CD14-positive monocyte (primary cell): ENCODE data around the gene TSPEAR. TPM values are rescaled to one million over a fixed set of nuclear protein-coding genes. Genes with fewer than 3 reads are reported as not detected.

Source experiments
- DNase-seq, 3 donors: peaks; one replicate each; pipeline ENCODE4 v3.0.0-alpha.2; 2011 to 2022
- H2AFZ ChIP-seq: 2 replicates; pipeline ENCODE4 v1.6.0; 2012; ENCODE audit warnings: mild to moderate bottlenecking, low read depth, low read length, inconsistent platforms; ENCODE audit not compliant: insufficient read depth, poor library complexity, severe bottlenecking
- H3K27ac ChIP-seq, 2 donors: 1 replicate in 1 of 2; 2 replicates in 1 of 2; pipeline ENCODE4 v1.5.1; 2012 to 2013; ENCODE audit warnings: low read length in 2 of 2, control low read depth in 1 of 2, inconsistent platforms in 1 of 2, low read depth in 1 of 2, mild to moderate bottlenecking in 1 of 2
- H3K27me3 ChIP-seq, 2 donors: one replicate each; pipeline versions ENCODE4 v1.6.0 to v1.6.1; 2011 to 2013; ENCODE audit warnings: low read length in 2 of 2; ENCODE audit not compliant: control insufficient read depth in 2 of 2, insufficient read depth in 2 of 2
- H3K36me3 ChIP-seq, 2 donors: replicated peaks in 1 of 2; 1 replicate in 1 of 2; 2 replicates in 1 of 2; pipeline versions ENCODE4 v1.5.1 to v1.6.1; 2012 to 2013; ENCODE audit warnings: low read length in 2 of 2, control low read depth in 1 of 2, inconsistent platforms in 1 of 2, mild to moderate bottlenecking in 1 of 2; ENCODE audit not compliant: insufficient read depth in 2 of 2, control insufficient read depth in 1 of 2
- H3K4me1 ChIP-seq, 2 donors: 1 replicate in 1 of 2; 2 replicates in 1 of 2; pipeline versions ENCODE4 v1.5.1 to v1.6.1; 2012 to 2013; ENCODE audit warnings: low read length in 2 of 2, control low read depth in 1 of 2, inconsistent platforms in 1 of 2, mild to moderate bottlenecking in 1 of 2, moderate library complexity in 1 of 2; ENCODE audit not compliant: insufficient read depth in 2 of 2, control insufficient read depth in 1 of 2
- H3K4me2 ChIP-seq: replicated peaks from 2 replicates; pipeline ENCODE3; 2012; ENCODE audit warnings: low read length, moderate library complexity, mild to moderate bottlenecking; ENCODE audit not compliant: poor library complexity, severe bottlenecking; ENCODE audit errors: extremely low read depth
- H3K4me3 ChIP-seq, 3 experiments: fragments of 200-600 bp in 1 of 3; sonication (generic) in 1 of 3; replicated peaks in 1 of 3; 1 replicate in 2 of 3; 2 replicates in 1 of 3; pipeline ENCODE4 v1.5.1; 2011 to 2013; ENCODE audit warnings: low read length in 3 of 3, mild to moderate bottlenecking in 3 of 3, control low read depth in 2 of 3, low read depth in 2 of 3, inconsistent platforms in 1 of 3, moderate library complexity in 1 of 3
- H3K79me2 ChIP-seq: 2 replicates; pipeline ENCODE4 v1.6.0; 2012; ENCODE audit warnings: mild to moderate bottlenecking, control low read depth, inconsistent platforms, low read length, moderate library complexity; ENCODE audit not compliant: insufficient read depth
- H3K9ac ChIP-seq: 2 replicates; pipeline ENCODE4 v1.6.0; 2017; ENCODE audit warnings: low read length, mild to moderate bottlenecking; ENCODE audit not compliant: insufficient read depth, poor library complexity, severe bottlenecking
- H3K9me3 ChIP-seq, 2 donors: replicated peaks in 1 of 2; 1 replicate in 1 of 2; 2 replicates in 1 of 2; pipeline versions ENCODE4 v1.5.1 to v1.6.1; 2012 to 2013; ENCODE audit warnings: low read length in 2 of 2, control low read depth in 1 of 2; ENCODE audit not compliant: control insufficient read depth in 1 of 2, insufficient read depth in 1 of 2
- H4K20me1 ChIP-seq: 2 replicates; pipeline ENCODE4 v1.6.0; 2012; ENCODE audit warnings: mild to moderate bottlenecking, low read length, control low read depth, moderate library complexity; ENCODE audit not compliant: insufficient read depth
- H3K27ac Mint-ChIP-seq, 7 donors: one replicate each; pipeline ENCODE4 v1.8.0; 2020; ENCODE audit warnings: mild to moderate bottlenecking in 7 of 7, mixed read lengths in 7 of 7, moderate library complexity in 6 of 7, inconsistent platforms in 2 of 7
- H3K27me3 Mint-ChIP-seq, 3 donors: one replicate each; pipeline ENCODE4 v1.8.0; 2021 to 2022; ENCODE audit warnings: low read depth in 3 of 3, mild to moderate bottlenecking in 3 of 3, mixed read lengths in 3 of 3, moderate library complexity in 3 of 3, inconsistent platforms in 1 of 3
- H3K36me3 Mint-ChIP-seq, 2 donors: one replicate each; pipeline ENCODE4 v1.8.0; 2020; ENCODE audit warnings: mixed read lengths in 2 of 2, inconsistent platforms in 1 of 2, mild to moderate bottlenecking in 1 of 2
- H3K4me1 Mint-ChIP-seq: one replicate; pipeline ENCODE4 v1.8.0; 2020; ENCODE audit warnings: mild to moderate bottlenecking, mixed read lengths
- H3K4me3 Mint-ChIP-seq, 2 donors: one replicate each; pipeline ENCODE4 v1.8.0; 2020; ENCODE audit warnings: mild to moderate bottlenecking in 2 of 2, mixed read lengths in 2 of 2, moderate library complexity in 1 of 2
- H3K9me3 Mint-ChIP-seq, 7 donors: one replicate each; pipeline ENCODE4 v1.8.0; 2020 to 2022; ENCODE audit warnings: mixed read lengths in 7 of 7, mild to moderate bottlenecking in 6 of 7, moderate library complexity in 6 of 7, inconsistent platforms in 2 of 7
- WGBS: methylation state at CpG from one replicate; pipeline ENCODE4 v1.1.5; 2013; ENCODE audit warnings: missing lambda C conversion rate; ENCODE audit not compliant: insufficient coverage; 5-methylcytosine and 5-hydroxymethylcytosine counted together
- intact Hi-C, 2 donors: fragments of 100-400 bp; cut with micrococcal nuclease; formaldehyde crosslinking; loops; one replicate each; pipeline versions ENCODE4 v1.15.0 to v1.15.1; 2023
- polyA plus RNA-seq, 3 donors: library from polyadenylated mRNA; depleted of rRNA in 1 of 3; unstranded in 2 of 3; stranded (reverse) in 1 of 3; fragments of 300-500 nt in 2 of 3; fragments of >200 nt in 1 of 3; fragmentation: Illumina TruSeq in 2 of 3; gene quantifications; 1 replicate in 2 of 3; 2 replicates in 1 of 3; pipeline ENCODE4 v1.2.3, GENCODE V29; 2012 to 2021
- TF ChIP-seq, protein P1 (sequence below): fragments of 200-600 bp; IDR thresholded peaks from one replicate; pipeline ENCODE4 v1.8.0; 2022; ENCODE audit warnings: antibody characterized with exemption, mild to moderate bottlenecking

The TSPEAR gene
- polyA plus RNA-seq, 3 donors: not detected

DNA sequence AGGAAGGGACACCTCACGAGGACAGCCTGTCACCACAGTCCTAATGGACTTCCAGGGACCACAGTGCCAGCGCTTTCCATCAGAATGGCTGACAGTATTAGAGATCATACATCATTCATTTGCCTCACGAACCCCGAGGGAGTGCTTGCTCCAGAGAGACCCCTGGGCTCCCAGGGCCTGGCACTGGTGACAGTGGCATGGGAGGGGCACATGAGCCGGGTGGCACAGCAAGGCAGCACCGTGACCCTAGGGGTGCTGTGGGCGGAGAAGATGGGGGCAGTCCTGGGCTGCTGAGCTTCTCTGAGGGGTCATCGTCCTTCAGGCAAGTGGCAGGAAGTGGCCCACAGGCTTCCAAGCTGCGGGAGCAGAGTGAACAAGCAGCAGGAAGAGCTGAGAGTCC lies 16.4 kb upstream of the TSPEAR start:
- H3K4me2 ChIP-seq: no peak overlapping the region
- peaks cover 0 to 5% of the 10 kb centered on the region in 2 donors for H3K9me3 ChIP-seq
- no peak for DNase-seq
- H2AFZ ChIP-seq: no peak overlapping the region
- peaks cover 0 to 2% of the 10 kb centered on the region in 2 donors for H3K36me3 Mint-ChIP-seq
- no peak overlapping the region for H3K4me3 Mint-ChIP-seq
- H3K27me3 Mint-ChIP-seq: peaks cover 25 to 51% (median 45%) of the 10 kb centered on the region in 3 donors
- H3K36me3 ChIP-seq: no peaks in the 10 kb centered on the region
- no peaks in the 10 kb centered on the region for H3K79me2 ChIP-seq
- peaks cover 3% of the 10 kb centered on the region for H3K4me1 Mint-ChIP-seq
- no peak overlapping the region for H3K27ac Mint-ChIP-seq
- intact Hi-C loops: no loop called here
- peaks cover 12 to 23% of the 10 kb centered on the region in 2 donors for H3K27me3 ChIP-seq
- H3K27ac ChIP-seq: no peak overlapping the region
- WGBS: 76% methylated on average over 6 of the region's 9 CpGs
- H4K20me1 ChIP-seq: no peaks in the 10 kb centered on the region
- H3K4me1 ChIP-seq: no peaks in the 10 kb centered on the region
- no peak overlapping the region for H3K9ac ChIP-seq
- TF ChIP-seq, protein P1, sequence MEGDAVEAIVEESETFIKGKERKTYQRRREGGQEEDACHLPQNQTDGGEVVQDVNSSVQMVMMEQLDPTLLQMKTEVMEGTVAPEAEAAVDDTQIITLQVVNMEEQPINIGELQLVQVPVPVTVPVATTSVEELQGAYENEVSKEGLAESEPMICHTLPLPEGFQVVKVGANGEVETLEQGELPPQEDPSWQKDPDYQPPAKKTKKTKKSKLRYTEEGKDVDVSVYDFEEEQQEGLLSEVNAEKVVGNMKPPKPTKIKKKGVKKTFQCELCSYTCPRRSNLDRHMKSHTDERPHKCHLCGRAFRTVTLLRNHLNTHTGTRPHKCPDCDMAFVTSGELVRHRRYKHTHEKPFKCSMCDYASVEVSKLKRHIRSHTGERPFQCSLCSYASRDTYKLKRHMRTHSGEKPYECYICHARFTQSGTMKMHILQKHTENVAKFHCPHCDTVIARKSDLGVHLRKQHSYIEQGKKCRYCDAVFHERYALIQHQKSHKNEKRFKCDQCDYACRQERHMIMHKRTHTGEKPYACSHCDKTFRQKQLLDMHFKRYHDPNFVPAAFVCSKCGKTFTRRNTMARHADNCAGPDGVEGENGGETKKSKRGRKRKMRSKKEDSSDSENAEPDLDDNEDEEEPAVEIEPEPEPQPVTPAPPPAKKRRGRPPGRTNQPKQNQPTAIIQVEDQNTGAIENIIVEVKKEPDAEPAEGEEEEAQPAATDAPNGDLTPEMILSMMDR: no peak
- no peak overlapping the region for H3K4me3 ChIP-seq
- H3K9me3 Mint-ChIP-seq: peaks cover 0 to 10% (median 6%) of the 10 kb centered on the region in 7 donors

DNA sequence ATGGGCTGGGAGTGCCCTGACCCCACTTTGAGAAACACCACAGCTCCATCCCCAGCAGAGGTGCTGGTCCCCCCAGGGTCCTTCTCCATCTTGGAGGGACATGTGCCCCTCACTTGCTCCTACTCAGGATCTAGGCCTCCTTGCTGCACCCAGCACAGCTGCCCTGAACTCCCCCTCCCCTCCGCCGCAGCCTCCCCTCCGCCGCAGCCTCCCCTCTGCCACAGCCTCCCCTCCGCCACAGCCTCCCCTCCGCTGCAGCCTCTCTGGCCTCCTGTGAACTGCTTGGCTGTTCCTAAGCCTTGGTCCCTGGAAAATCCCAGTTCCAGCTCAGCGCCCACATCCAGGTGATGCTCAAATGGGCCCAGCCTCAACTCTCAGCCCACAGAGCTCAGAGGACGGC lies 15.9 kb upstream of the TSPEAR start:
- H3K79me2 ChIP-seq: no peaks in the 10 kb centered on the region
- H3K27me3 ChIP-seq: peaks cover 16 to 27% of the 10 kb centered on the region in 2 donors
- H3K9me3 ChIP-seq: peaks cover 0 to 5% of the 10 kb centered on the region in 2 donors
- intact Hi-C loops: no loop called here
- 94% methylated on average over 8 of the region's 8 CpGs for WGBS
- Mint-ChIP-seq H3K4me1 (peaks cover 3% of the 10 kb centered on the region), H3K36me3 (peaks cover 0 to 2% of the 10 kb centered on the region in 2 donors), H3K27me3 (peaks cover 29 to 55% (median 49%) of the 10 kb centered on the region in 3 donors), H3K9me3 (peaks cover 0 to 10% (median 7%) of the 10 kb centered on the region in 7 donors), H3K27ac (no peak overlapping the region), H3K4me3 (no peak overlapping the region)
- no peak for DNase-seq
- H3K9ac ChIP-seq: no peak overlapping the region
- no peak overlapping the region for H3K27ac ChIP-seq
- H3K36me3 ChIP-seq: no peaks in the 10 kb centered on the region
- TF ChIP-seq, protein P1: no peak
- no peaks in the 10 kb centered on the region for H4K20me1 ChIP-seq
- H3K4me2 ChIP-seq: no peak overlapping the region
- H3K4me3 ChIP-seq: no peak overlapping the region
- H3K4me1 ChIP-seq: no peaks in the 10 kb centered on the region
- no peak overlapping the region for H2AFZ ChIP-seq
